ENCODE measurements around the gene ZNF771.

DNA sequence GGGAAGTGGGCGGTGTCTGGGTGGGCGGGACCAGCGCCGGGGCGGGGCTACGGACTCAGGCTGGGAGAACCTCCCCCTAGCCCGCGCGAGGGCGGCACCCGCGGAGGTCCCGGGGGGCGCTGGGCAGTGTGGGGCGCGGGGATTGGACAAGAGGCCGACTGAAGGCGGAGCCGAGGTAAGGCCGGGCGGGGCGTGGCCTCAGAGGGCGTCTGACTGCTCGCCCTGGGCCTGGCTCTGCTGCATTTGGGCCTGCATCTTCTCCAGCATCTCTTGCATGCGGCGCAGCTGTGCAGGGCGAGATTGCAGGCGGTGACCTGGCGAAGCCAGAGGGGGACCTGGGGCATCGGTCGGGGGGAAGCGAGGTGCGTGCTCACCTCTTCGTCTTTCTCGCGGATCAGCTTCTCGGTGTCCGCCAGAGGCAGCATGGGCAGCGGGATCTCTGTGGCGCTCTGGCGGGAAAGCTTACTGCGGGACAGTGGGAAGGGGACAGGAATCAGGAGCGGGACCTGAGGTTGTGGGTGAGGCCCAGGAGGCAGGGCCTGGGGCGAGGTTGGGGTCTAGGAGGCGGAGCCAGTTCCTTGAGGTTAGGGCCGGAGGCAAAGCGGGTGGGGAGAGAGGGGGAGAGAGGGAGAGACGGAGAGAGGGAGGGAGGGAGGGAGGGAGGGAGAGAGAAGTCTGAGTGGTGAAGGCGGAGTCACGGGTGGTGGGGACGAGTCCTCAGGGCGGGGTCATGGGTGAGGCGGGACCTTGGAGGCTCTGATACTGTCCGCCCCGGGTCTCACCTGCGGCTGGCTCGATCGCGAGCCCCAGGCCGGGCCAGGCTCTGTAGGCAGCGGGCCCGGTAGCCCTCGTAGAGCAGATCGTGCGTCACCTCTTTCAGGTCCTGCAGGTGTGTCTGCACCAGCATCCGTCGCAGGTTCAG is 28.9 kb upstream of the ZNF771 start:
- TF ChIP-seq, protein P1, sequence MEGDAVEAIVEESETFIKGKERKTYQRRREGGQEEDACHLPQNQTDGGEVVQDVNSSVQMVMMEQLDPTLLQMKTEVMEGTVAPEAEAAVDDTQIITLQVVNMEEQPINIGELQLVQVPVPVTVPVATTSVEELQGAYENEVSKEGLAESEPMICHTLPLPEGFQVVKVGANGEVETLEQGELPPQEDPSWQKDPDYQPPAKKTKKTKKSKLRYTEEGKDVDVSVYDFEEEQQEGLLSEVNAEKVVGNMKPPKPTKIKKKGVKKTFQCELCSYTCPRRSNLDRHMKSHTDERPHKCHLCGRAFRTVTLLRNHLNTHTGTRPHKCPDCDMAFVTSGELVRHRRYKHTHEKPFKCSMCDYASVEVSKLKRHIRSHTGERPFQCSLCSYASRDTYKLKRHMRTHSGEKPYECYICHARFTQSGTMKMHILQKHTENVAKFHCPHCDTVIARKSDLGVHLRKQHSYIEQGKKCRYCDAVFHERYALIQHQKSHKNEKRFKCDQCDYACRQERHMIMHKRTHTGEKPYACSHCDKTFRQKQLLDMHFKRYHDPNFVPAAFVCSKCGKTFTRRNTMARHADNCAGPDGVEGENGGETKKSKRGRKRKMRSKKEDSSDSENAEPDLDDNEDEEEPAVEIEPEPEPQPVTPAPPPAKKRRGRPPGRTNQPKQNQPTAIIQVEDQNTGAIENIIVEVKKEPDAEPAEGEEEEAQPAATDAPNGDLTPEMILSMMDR (IDR thresholded peaks at IDR 0.05), result no peak
- no peak for TF ChIP-seq ZFX (IDR thresholded peaks at IDR 0.05; ENCODE audit: borderline replicate concordance)
